GM10266 (cell line): Measurements from ENCODE around the gene POLK.
"Not testable (repeated sequence)": the region's sequence is repeated elsewhere in the genome, so short reads cannot be mapped to it uniquely, and the experiment has no call there.

Experiments used
- DNase-seq: peaks from one replicate; pipeline ENCODE4 v3.0.0; 2012; ENCODE audit errors: extremely low spot score
- TF ChIP-seq, protein P1 (sequence below): IDR thresholded peaks from 2 replicates; pipeline ENCODE4 v1.5.1; 2012; ENCODE audit warnings: mild to moderate bottlenecking, low read depth; ENCODE audit not compliant: control insufficient read depth, insufficient read depth; ENCODE audit errors: missing control alignments

Gene POLK

DNA sequence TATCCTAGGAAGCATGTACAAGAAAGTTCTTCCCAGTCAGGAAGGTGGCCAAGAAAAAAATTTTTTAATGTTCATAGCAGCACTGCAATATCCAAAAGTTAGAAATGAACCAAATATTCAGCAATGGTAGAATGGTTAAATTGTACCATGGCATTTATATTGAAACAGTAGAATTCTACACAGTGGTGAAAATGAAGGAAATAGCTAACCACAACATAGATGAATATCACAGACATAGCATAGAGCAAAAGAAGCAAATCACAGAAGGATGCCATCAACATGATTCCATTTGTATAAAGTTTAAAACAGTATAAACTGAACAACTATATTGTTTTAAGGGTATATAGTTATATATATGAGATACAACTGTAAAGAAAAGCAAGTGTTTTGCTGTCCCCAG, 88.8 kb downstream of the POLK start:
- no peak for DNase-seq
- TF ChIP-seq, protein P1, sequence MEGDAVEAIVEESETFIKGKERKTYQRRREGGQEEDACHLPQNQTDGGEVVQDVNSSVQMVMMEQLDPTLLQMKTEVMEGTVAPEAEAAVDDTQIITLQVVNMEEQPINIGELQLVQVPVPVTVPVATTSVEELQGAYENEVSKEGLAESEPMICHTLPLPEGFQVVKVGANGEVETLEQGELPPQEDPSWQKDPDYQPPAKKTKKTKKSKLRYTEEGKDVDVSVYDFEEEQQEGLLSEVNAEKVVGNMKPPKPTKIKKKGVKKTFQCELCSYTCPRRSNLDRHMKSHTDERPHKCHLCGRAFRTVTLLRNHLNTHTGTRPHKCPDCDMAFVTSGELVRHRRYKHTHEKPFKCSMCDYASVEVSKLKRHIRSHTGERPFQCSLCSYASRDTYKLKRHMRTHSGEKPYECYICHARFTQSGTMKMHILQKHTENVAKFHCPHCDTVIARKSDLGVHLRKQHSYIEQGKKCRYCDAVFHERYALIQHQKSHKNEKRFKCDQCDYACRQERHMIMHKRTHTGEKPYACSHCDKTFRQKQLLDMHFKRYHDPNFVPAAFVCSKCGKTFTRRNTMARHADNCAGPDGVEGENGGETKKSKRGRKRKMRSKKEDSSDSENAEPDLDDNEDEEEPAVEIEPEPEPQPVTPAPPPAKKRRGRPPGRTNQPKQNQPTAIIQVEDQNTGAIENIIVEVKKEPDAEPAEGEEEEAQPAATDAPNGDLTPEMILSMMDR = no peak

DNA sequence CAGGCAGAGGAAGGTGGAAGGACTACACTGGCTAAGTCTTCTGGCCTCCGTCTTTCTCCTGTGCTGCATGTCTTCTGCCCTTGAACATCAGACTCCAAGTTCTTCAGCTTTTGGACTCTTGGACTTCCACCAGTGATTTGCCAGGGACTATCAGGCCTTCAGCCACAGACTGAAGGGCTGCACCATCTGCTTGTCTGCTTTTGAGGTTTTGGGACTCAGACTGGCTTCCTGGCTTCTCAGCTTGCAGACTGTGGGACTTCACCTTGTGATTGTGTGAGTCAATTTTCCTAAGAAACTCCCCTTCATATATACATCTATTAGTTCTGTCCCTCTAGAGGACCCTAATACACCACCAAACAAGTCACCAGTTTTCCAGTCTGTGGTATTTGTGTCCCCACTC, 89.9 kb downstream of the POLK start:
- TF ChIP-seq, protein P1 = no peak
- no peak for DNase-seq

- TF ChIP-seq, protein P1 = no peak
- DNase-seq = no peak
Measured at GRCh38 chr5:75601996-75602395, 90.3 kb downstream of the POLK start.

GRCh38 chr5:75603371-75603770, 91.7 kb downstream of the POLK start:
- no peak for DNase-seq
- TF ChIP-seq, protein P1 = no peak

- no peak for DNase-seq
- TF ChIP-seq, protein P1 = no peak
Measured at GRCh38 chr5:75603821-75604220, 92.1 kb downstream of the POLK start.

- DNase-seq = not testable (repeated sequence)
Measured at GRCh38 chr5:75607341-75607740, 95.7 kb downstream of the POLK start.

DNA sequence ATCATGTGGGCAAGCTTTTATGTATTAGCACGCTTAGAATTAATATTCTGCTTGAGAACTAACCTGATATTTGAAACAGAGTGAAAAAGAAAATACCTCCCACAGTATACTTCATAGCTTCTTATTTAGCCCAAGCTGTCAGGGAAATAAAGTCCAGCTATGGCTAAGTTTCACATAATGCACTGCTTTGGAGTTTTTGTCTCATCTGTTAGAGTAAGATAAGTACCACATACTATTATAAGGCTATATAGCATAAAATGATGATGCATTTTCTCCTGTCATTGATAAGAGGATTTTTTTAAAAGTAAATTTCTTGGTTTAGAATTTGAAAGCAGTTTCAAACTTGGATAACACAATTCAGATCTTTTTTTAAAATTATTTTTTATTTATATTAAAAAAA, 97.2 kb downstream of the POLK start:
- no peak for DNase-seq
- TF ChIP-seq, protein P1 = no peak

GRCh38 chr5:75610201-75610600, 98.5 kb downstream of the POLK start:
- DNase-seq = no peak
- TF ChIP-seq, protein P1 = no peak

DNA sequence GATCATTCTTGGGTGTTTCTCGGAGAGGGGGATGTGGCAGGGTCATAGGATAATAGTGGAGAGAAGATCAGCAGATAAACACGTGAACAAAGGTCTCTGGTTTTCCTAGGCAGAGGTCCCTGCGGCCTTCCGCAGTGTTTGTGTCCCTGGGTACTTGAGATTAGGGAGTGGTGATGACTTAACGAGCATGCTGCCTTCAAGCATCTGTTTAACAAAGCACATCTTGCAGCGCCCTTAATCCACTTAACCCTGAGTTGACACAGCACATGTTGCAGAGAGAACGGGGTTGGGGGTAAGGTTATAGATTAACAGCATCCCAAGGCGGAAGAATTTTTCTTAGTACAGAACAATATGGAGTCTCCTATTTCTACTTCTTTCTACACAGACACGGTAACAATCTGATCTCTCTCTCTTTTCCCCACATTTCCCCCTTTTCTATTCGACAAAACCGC, 99.2 kb downstream of the POLK start:
- not testable (repeated sequence) for DNase-seq
